ENCODE results near the gene TMPRSS7.
A peak's percentile ranks its signal among the peaks of the same experiment; 100 is the strongest.

TMPRSS7 gene

GRCh38 chr3:112078125-112079083 is 43.9 kb downstream of the TMPRSS7 start:
- H3K4me3 ChIP-seq (ENCODE audit: control insufficient read depth in 1 of 7, extremely low read depth in 1 of 7, insufficient read depth in 4 of 7, low read depth in 2 of 7, low read length in 6 of 7) = no peak overlapping the region
- no peaks in the 10 kb centered on the region for H3K9me3 ChIP-seq (ENCODE audit: control extremely low read depth in 1 of 5, control insufficient read depth in 4 of 5, insufficient read depth in 2 of 5, low read depth in 1 of 5, low read length in 4 of 5)
- H3K4me1 ChIP-seq (ENCODE audit: control extremely low read depth in 1 of 4, control insufficient read depth in 4 of 4, insufficient read depth in 4 of 4, low read length in 3 of 4) = peaks cover 0 to 5% (median 2%) of the 10 kb centered on the region in 4 experiments
- no peak overlapping the region for H3K27ac ChIP-seq (ENCODE audit: insufficient read depth in 1 of 2, low read depth in 1 of 2, low read length in 2 of 2, poor library complexity in 1 of 2, severe bottlenecking in 2 of 2)
- no peak for DNase-seq
- H3K27me3 ChIP-seq (replicated peaks in 2 of 5; ENCODE audit: control insufficient read depth in 4 of 5, insufficient read depth in 5 of 5, low read length in 4 of 5) = peaks cover 0 to 10% (median 0%) of the 10 kb centered on the region in 5 experiments
- no peaks in the 10 kb centered on the region for H3K36me3 ChIP-seq (ENCODE audit: control insufficient read depth in 4 of 4, insufficient read depth in 4 of 4, low read length in 3 of 4)
- ChIA-PET POLR2A (interaction anchor here (0.7 kb wide), 1 partner anchor 1500 kb away, joined by 3 read pairs; no protein-coding TSS in a partner anchor), CTCF (interaction anchor here (0.6 to 1.0 kb wide), 3 partner anchors 9 to 283 kb away, joined by 3 read pairs; no protein-coding TSS in a partner anchor)
- WGBS (ENCODE audit: insufficient coverage) = 93% methylated on average over 6 of the region's 10 CpGs

GRCh38 chr3:112083239-112083638 is 48.7 kb downstream of the TMPRSS7 start:
- Histone ChIP-seq H3K27me3 (replicated peaks in 2 of 5; ENCODE audit: control insufficient read depth in 4 of 5, insufficient read depth in 5 of 5, low read length in 4 of 5) (peaks cover 4 to 28% (median 23%) of the 10 kb centered on the region in 5 experiments), H3K36me3 (ENCODE audit: control insufficient read depth in 4 of 4, insufficient read depth in 4 of 4, low read length in 3 of 4) (no peaks in the 10 kb centered on the region), H3K27ac (ENCODE audit: insufficient read depth in 1 of 2, low read depth in 1 of 2, low read length in 2 of 2, poor library complexity in 1 of 2, severe bottlenecking in 2 of 2) (no peak overlapping the region), H3K9me3 (ENCODE audit: control extremely low read depth in 1 of 5, control insufficient read depth in 4 of 5, insufficient read depth in 2 of 5, low read depth in 1 of 5, low read length in 4 of 5) (no peaks in the 10 kb centered on the region), H3K4me3 (ENCODE audit: control insufficient read depth in 1 of 7, extremely low read depth in 1 of 7, insufficient read depth in 4 of 7, low read depth in 2 of 7, low read length in 6 of 7) (no peak overlapping the region), H3K4me1 (ENCODE audit: control extremely low read depth in 1 of 4, control insufficient read depth in 4 of 4, insufficient read depth in 4 of 4, low read length in 3 of 4) (peaks cover 2 to 16% (median 13%) of the 10 kb centered on the region in 4 experiments)
- ChIA-PET CTCF (no interaction called here), POLR2A (no interaction called here)
- WGBS (ENCODE audit: insufficient coverage) = 100% methylated on average over 3 of the region's 4 CpGs
- no peak for DNase-seq

- ChIA-PET CTCF (interaction anchor here (1.1 kb wide), 1 partner anchor 8 kb away, joined by 3 read pairs; no protein-coding TSS in a partner anchor), POLR2A (no interaction called here)
- WGBS (ENCODE audit: insufficient coverage) = 96% methylated on average over 3 of the region's 7 CpGs
- Histone ChIP-seq H3K27me3 (replicated peaks in 2 of 5; ENCODE audit: control insufficient read depth in 4 of 5, insufficient read depth in 5 of 5, low read length in 4 of 5) (peaks cover 4 to 33% (median 20%) of the 10 kb centered on the region in 5 experiments), H3K4me3 (ENCODE audit: control insufficient read depth in 1 of 7, extremely low read depth in 1 of 7, insufficient read depth in 4 of 7, low read depth in 2 of 7, low read length in 6 of 7) (no peak overlapping the region), H3K36me3 (ENCODE audit: control insufficient read depth in 4 of 4, insufficient read depth in 4 of 4, low read length in 3 of 4) (no peaks in the 10 kb centered on the region), H3K27ac (ENCODE audit: insufficient read depth in 1 of 2, low read depth in 1 of 2, low read length in 2 of 2, poor library complexity in 1 of 2, severe bottlenecking in 2 of 2) (no peak overlapping the region), H3K4me1 (ENCODE audit: control extremely low read depth in 1 of 4, control insufficient read depth in 4 of 4, insufficient read depth in 4 of 4, low read length in 3 of 4) (peaks cover 2 to 16% (median 13%) of the 10 kb centered on the region in 4 experiments), H3K9me3 (ENCODE audit: control extremely low read depth in 1 of 5, control insufficient read depth in 4 of 5, insufficient read depth in 2 of 5, low read depth in 1 of 5, low read length in 4 of 5) (no peaks in the 10 kb centered on the region)
- DNase-seq = no peak
Observed at GRCh38 chr3:112084980-112085705, 50.6 kb downstream of the TMPRSS7 start.

GRCh38 chr3:112085735-112086075 is 51.2 kb downstream of the TMPRSS7 start:
- no peak for DNase-seq
- H3K27ac ChIP-seq (ENCODE audit: insufficient read depth in 1 of 2, low read depth in 1 of 2, low read length in 2 of 2, poor library complexity in 1 of 2, severe bottlenecking in 2 of 2) = no peak overlapping the region
- 37% methylated on average over 7 of the region's 12 CpGs for WGBS (ENCODE audit: insufficient coverage)
- no peaks in the 10 kb centered on the region for H3K36me3 ChIP-seq (ENCODE audit: control insufficient read depth in 4 of 4, insufficient read depth in 4 of 4, low read length in 3 of 4)
- H3K4me3 ChIP-seq (ENCODE audit: control insufficient read depth in 1 of 7, extremely low read depth in 1 of 7, insufficient read depth in 4 of 7, low read depth in 2 of 7, low read length in 6 of 7) = peak overlapping the region in 6 of 7 experiments; percentile 45 to 74 (median 60)
- no peaks in the 10 kb centered on the region for H3K9me3 ChIP-seq (ENCODE audit: control extremely low read depth in 1 of 5, control insufficient read depth in 4 of 5, insufficient read depth in 2 of 5, low read depth in 1 of 5, low read length in 4 of 5)
- CTCF ChIA-PET = no interaction called here
- peaks cover 4 to 33% (median 21%) of the 10 kb centered on the region in 5 experiments for H3K27me3 ChIP-seq (replicated peaks in 2 of 5; ENCODE audit: control insufficient read depth in 4 of 5, insufficient read depth in 5 of 5, low read length in 4 of 5)
- peaks cover 2 to 20% (median 18%) of the 10 kb centered on the region in 4 experiments for H3K4me1 ChIP-seq (ENCODE audit: control extremely low read depth in 1 of 4, control insufficient read depth in 4 of 4, insufficient read depth in 4 of 4, low read length in 3 of 4)
- POLR2A ChIA-PET = no interaction called here

GRCh38 chr3:112086076-112086854 is 51.7 kb downstream of the TMPRSS7 start, which contains the start of gene C3orf52:
TSS of gene C3orf52 (plus strand) at chr3:112086389. CDS start at chr3:112086408, 19 bp downstream.
- peak; percentile 36 to 67 (median 50) for DNase-seq
- peak within 1 kb of the TSS in 6 of 7 experiments; percentile 45 to 74 (median 60) for H3K4me3 ChIP-seq (ENCODE audit: control insufficient read depth in 1 of 7, extremely low read depth in 1 of 7, insufficient read depth in 4 of 7, low read depth in 2 of 7, low read length in 6 of 7)
- WGBS (ENCODE audit: insufficient coverage) = under 1% methylated on average over 57 of the region's 67 CpGs
- no peaks in the 10 kb centered on the region for H3K36me3 ChIP-seq (ENCODE audit: control insufficient read depth in 4 of 4, insufficient read depth in 4 of 4, low read length in 3 of 4)
- no peak within 1 kb of the TSS for H3K27ac ChIP-seq (ENCODE audit: insufficient read depth in 1 of 2, low read depth in 1 of 2, low read length in 2 of 2, poor library complexity in 1 of 2, severe bottlenecking in 2 of 2)
- ChIA-PET CTCF (no interaction called here), POLR2A (no interaction called here)
- no peaks in the 10 kb centered on the region for H3K9me3 ChIP-seq (ENCODE audit: control extremely low read depth in 1 of 5, control insufficient read depth in 4 of 5, insufficient read depth in 2 of 5, low read depth in 1 of 5, low read length in 4 of 5)
- H3K4me1 ChIP-seq (ENCODE audit: control extremely low read depth in 1 of 4, control insufficient read depth in 4 of 4, insufficient read depth in 4 of 4, low read length in 3 of 4) = peaks cover 2 to 25% (median 22%) of the 10 kb centered on the region in 4 experiments
- peaks cover 4 to 33% (median 21%) of the 10 kb centered on the region in 5 experiments for H3K27me3 ChIP-seq (replicated peaks in 2 of 5; ENCODE audit: control insufficient read depth in 4 of 5, insufficient read depth in 5 of 5, low read length in 4 of 5)

- H3K27ac ChIP-seq (ENCODE audit: insufficient read depth in 1 of 2, low read depth in 1 of 2, low read length in 2 of 2, poor library complexity in 1 of 2, severe bottlenecking in 2 of 2) = no peak overlapping the region
Observed at GRCh38 chr3:112086875-112087524, 52.5 kb downstream of the TMPRSS7 start.

More at GRCh38 chr3:112086875-112087524, 52.5 kb downstream of the TMPRSS7 start:
- Histone ChIP-seq H3K4me3 (ENCODE audit: control insufficient read depth in 1 of 7, extremely low read depth in 1 of 7, insufficient read depth in 4 of 7, low read depth in 2 of 7, low read length in 6 of 7) (peak overlapping the region in 6 of 7 experiments; percentile 10 to 74 (median 60)), H3K27me3 (replicated peaks in 2 of 5; ENCODE audit: control insufficient read depth in 4 of 5, insufficient read depth in 5 of 5, low read length in 4 of 5) (peaks cover 4 to 33% (median 21%) of the 10 kb centered on the region in 5 experiments), H3K9me3 (ENCODE audit: control extremely low read depth in 1 of 5, control insufficient read depth in 4 of 5, insufficient read depth in 2 of 5, low read depth in 1 of 5, low read length in 4 of 5) (no peaks in the 10 kb centered on the region), H3K36me3 (ENCODE audit: control insufficient read depth in 4 of 4, insufficient read depth in 4 of 4, low read length in 3 of 4) (no peaks in the 10 kb centered on the region), H3K4me1 (ENCODE audit: control extremely low read depth in 1 of 4, control insufficient read depth in 4 of 4, insufficient read depth in 4 of 4, low read length in 3 of 4) (peaks cover 2 to 26% (median 23%) of the 10 kb centered on the region in 4 experiments)
- POLR2A ChIA-PET = no interaction called here
- CTCF ChIA-PET = no interaction called here
- peak in 2 of 3 donors; percentile 23 to 35 for DNase-seq
- WGBS (ENCODE audit: insufficient coverage) = 30% methylated on average over 10 of the region's 14 CpGs

All from common myeloid progenitor, CD34-positive (primary cell).